Measurements from ENCODE around the gene SV2B.

Gene SV2B

DNA sequence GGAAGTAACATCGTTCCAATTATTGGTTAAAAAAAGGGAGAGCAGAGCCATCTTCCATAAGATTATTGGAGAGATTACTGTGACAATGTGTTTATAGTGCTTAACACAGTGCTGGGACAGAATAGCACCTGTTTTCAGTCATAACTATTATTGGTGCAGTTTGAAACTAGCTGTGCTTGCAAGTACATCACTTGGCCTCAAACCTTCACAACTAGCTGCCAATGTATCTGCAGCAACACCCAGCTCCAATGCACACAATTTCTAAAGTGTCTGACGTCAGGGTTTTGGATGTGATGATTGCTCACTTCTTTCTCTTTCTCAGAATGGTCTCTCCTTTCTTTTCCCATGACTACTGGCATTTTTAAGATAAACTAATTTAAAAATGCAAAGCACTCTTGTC is 246.2 kb downstream of the SV2B start:
- TF ChIP-seq, protein P1, sequence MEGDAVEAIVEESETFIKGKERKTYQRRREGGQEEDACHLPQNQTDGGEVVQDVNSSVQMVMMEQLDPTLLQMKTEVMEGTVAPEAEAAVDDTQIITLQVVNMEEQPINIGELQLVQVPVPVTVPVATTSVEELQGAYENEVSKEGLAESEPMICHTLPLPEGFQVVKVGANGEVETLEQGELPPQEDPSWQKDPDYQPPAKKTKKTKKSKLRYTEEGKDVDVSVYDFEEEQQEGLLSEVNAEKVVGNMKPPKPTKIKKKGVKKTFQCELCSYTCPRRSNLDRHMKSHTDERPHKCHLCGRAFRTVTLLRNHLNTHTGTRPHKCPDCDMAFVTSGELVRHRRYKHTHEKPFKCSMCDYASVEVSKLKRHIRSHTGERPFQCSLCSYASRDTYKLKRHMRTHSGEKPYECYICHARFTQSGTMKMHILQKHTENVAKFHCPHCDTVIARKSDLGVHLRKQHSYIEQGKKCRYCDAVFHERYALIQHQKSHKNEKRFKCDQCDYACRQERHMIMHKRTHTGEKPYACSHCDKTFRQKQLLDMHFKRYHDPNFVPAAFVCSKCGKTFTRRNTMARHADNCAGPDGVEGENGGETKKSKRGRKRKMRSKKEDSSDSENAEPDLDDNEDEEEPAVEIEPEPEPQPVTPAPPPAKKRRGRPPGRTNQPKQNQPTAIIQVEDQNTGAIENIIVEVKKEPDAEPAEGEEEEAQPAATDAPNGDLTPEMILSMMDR (IDR thresholded peaks at IDR 0.05; ENCODE audit: control insufficient read depth, insufficient read depth, low read depth, low read length, missing control alignments): no peak
- no peak for DNase-seq (ENCODE audit: low read depth)
- H3K4me3 ChIP-seq (ENCODE audit: control insufficient read depth, low read depth, low read length): no peak overlapping the region

DNA sequence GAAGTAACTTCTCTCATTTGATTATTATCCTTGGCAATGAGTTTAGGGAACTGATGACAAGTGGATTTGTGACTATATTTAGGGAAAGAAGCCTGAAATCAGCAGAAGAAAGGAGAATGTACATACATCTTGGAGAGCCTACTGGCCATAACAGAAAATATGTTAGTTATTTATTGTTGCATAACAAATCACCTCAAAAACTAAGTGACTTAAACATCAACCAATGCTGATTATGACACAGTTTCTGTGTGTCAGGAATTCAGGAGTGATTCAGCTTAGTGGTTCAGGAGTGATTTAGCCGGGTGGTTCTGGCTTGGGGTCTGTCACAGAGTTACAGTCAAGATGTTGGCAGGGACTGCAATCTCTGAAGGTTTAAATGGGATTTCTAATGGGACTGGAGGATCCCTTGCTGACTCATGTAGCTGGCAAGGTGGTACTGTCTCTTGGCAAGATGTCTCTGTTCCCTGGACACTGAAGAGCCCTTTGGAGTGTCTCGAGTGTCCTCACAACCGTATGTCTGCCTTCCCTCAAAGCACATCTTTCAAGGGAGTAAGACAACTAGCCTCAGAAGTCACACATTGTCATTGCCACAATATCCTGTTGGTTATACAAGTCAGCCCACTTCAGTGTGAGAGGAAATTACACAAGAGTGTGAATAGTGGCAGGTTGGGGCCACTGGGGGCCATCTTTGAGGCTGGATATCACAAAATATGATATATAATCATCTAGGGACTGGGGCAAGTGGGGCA is 248.9 kb downstream of the SV2B start:
- no peak for DNase-seq (ENCODE audit: low read depth)
- TF ChIP-seq, protein P1 (IDR thresholded peaks at IDR 0.05; ENCODE audit: control insufficient read depth, insufficient read depth, low read depth, low read length, missing control alignments): no peak
- no peak overlapping the region for H3K4me3 ChIP-seq (ENCODE audit: control insufficient read depth, low read depth, low read length)
